GM12864 (cell line): Measurements from ENCODE around the gene E2F4.

Source experiments
- DNase-seq: peaks from one replicate; pipeline ENCODE4 v3.0.0-alpha.2; 2011; ENCODE audit warnings: low read depth
- H3K4me3 ChIP-seq: 2 replicates; pipeline ENCODE4 v1.5.1; 2011; ENCODE audit warnings: mild to moderate bottlenecking, low read depth, low read length, control low read depth
- TF ChIP-seq, protein P1 (sequence below): IDR thresholded peaks from 2 replicates; pipeline ENCODE4 v1.5.1; 2011; ENCODE audit warnings: low read depth, mild to moderate bottlenecking, moderate library complexity, low read length, control low read depth, inconsistent platforms; ENCODE audit errors: missing control alignments

Gene E2F4

DNA sequence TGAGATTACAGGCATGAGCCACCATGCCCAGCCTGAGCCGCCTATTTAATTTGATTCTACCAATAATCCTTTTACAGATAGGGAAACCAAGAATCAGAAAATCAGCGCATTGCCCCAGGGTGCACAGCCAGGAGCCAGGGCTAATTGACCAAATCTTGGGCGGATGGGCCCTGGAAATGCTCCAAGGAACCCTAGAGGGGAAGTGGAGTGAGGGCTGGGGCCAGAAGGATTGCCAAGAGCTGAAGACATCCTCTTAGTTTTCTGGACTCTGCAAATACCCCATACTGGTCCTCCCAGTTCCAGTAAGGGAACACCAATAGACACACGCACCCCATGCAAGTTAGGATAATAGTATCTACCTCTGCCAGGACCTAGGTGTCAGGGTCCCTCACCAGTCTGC is 51.5 kb downstream of the E2F4 start:
- no peak overlapping the region; the same call in 1 of the 2 replicates for H3K4me3 ChIP-seq
- no peak for DNase-seq
- TF ChIP-seq, protein P1, sequence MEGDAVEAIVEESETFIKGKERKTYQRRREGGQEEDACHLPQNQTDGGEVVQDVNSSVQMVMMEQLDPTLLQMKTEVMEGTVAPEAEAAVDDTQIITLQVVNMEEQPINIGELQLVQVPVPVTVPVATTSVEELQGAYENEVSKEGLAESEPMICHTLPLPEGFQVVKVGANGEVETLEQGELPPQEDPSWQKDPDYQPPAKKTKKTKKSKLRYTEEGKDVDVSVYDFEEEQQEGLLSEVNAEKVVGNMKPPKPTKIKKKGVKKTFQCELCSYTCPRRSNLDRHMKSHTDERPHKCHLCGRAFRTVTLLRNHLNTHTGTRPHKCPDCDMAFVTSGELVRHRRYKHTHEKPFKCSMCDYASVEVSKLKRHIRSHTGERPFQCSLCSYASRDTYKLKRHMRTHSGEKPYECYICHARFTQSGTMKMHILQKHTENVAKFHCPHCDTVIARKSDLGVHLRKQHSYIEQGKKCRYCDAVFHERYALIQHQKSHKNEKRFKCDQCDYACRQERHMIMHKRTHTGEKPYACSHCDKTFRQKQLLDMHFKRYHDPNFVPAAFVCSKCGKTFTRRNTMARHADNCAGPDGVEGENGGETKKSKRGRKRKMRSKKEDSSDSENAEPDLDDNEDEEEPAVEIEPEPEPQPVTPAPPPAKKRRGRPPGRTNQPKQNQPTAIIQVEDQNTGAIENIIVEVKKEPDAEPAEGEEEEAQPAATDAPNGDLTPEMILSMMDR, result no peak

DNA sequence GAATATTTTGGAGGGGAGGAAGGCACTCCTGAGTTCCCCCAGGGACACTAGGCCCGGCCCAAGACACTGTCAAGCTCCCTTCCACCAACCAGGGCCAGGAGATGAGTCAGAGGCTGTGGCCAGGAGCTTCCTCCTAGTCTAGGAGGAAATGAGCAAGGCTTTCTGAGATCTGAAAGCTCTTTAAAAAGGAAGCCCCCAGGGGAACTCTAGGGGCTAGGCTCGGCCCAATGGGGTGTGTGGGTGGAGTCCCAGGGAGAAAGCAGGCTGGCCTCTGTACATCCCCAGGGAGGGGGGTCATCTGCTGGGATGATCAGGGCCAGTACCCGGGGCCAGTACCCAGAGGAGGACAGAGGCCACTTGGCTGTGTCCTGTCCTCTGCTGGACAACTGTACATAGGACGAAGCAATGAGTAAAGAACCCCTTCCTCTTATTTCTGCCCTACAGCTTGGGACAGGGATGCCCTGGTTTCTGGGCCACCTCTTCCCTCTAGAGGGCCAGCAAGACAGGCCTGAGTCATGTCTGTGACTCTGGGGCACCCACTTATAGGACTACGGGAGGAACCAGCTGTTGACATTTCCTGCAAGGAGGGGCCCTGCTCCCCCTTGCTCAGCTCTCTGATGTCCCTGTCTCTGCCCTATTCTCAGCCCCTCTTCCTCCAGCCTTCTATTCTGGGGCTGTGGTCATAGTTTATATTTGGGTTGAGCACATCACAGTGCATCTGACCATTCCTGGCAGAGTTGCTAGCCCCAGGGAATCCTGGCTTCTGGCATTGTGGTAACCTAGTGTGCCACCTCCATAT is 52.6 kb downstream of the E2F4 start:
- TF ChIP-seq, protein P1, result no peak
- H3K4me3 ChIP-seq, result peak overlapping the region; percentile 85
- DNase-seq, result peak; percentile 83

DNA sequence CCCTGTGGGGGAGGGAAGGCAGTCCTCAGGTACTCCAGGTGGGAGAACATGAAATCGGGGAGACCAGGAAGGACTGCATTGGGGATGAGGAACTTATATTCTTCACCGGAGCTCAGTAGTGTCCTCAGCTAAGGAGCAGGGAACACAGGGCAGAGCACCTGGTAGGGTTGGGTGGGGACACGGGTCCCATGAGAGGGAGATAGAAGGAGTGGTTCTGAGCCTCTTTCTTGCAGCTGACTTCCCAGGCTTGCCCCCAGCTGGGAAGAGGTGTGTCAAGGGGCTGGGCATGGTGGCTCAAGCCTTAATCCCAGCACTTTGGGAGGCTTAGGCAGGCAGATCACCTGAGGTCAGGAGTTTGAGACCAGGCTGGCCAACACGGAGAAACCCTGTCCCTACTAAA is 53.2 kb downstream of the E2F4 start:
- peak overlapping the region; percentile 85 for H3K4me3 ChIP-seq
- TF ChIP-seq, protein P1, result no peak
- DNase-seq, result no peak

DNA sequence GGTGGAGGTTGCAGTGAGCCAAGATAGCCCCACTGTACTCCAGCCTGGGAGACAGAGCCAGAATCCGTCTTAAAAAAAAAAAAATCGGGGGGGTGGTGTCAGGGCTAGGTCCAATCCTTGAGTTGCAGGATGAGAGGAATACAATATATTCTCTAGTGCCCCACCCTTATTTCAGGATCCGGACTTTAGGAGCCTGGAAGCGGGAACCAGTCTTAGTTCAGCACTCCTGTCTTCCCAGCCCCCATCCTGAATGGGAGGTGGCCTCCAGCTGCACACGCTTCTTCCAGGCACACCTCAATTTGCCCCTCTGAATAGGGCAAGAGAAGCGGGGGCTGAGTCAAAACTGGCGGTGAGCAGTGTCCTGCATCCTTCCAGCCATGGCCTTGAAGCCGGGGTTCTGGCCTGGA is 53.7 kb downstream of the E2F4 start:
- TF ChIP-seq, protein P1, result no peak
- DNase-seq, result no peak
- peak overlapping the region; percentile 85 for H3K4me3 ChIP-seq

DNA sequence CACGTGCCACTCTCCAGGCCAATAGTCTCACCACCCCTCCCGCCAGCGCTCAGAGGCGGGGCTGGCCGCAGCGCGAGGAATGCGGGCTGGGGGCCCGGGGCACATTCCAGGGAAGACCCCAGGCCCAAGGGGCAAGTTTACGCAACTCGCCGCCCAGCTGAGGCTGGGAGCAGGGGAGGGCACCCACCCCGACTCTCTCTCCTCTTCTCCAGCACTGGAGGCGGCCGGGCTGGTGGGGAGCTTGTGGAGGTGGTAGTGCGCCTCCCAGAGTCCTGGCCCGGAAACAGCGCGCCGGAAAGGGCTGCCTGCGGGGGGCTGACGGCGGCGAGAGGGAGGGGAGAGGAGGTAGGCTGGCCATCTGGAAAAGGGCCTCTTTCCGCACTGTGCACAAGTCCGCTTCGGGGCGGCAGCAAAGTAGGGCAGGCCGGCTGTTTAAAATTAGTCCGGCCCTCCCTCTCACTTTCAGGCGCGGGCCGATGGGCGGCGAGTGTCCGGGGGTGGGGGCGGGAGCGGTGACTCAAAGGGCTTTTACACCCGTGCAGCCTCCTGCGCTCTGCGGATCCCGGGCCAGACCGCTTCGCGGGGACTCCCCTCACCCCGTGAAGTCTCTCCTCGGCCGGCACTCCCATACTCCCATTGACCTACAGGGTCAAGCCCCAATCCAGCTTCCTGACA is 54.3 kb downstream of the E2F4 start:
- TF ChIP-seq, protein P1, result peak; percentile 49
- peak; percentile 40 for DNase-seq

DNA sequence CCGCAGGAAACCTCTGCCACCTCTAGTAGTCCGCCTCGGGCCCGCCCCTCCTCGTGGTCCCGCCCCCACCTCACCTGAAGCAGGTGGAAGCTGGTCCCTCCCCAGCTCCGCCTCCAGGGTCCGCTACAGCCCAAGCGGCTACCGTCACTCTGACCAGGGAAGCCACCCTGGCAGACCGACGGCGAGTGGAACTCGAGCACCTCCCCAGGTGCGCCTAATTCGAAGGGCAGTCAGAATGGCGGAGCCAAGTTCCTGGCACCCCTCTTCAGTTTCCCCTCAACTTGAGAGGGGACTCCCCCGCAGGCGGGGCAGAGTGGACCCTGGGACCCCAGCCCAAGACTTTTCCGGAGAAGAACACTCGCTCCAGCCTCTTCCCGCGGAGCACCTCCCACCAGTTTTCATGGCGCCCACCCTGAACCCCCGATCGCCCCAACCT is 54.8 kb downstream of the E2F4 start:
- TF ChIP-seq, protein P1, result no peak
- DNase-seq, result no peak

More for the DNA sequence above, 54.3 kb downstream of the E2F4 start:
- H3K4me3 ChIP-seq, result peak overlapping the region; percentile 85

More for the DNA sequence above, 54.8 kb downstream of the E2F4 start:
- peak overlapping the region; percentile 85 for H3K4me3 ChIP-seq
